T47D (cell line): ENCODE results near the gene SPAG9.

Experiments
- DNase-seq, 2 experiments: peaks; one replicate each; pipeline versions ENCODE4 v3.0.0 to v3.0.0-alpha.2; 2011 to 2012; ENCODE audit warnings: low read depth in 1 of 2, low spot score in 1 of 2
- JUND ChIP-seq: IDR thresholded peaks from 2 replicates; pipeline ENCODE4 v1.6.1; 2012; ENCODE audit warnings: low read depth
- in situ Hi-C: cut with HindIII; loops from 2 replicates; pipeline ENCODE4 v1.10.0; 2016; ENCODE audit warnings: low sequenced_read_pairs, low pct_unique_long_range_greater_than_20kb

SPAG9 gene

GRCh38 chr17:50935221-50935995 is 185.3 kb downstream of the SPAG9 start:
- peak; percentile 69 to 92 for DNase-seq
- no peak for TF ChIP-seq JUND
- in situ Hi-C loops: no loop called here

GRCh38 chr17:50934672-50935220 is 185.9 kb downstream of the SPAG9 start:
- in situ Hi-C loops: no loop called here
- no peak for TF ChIP-seq JUND
- no peak for DNase-seq

- TF ChIP-seq JUND: no peak
- in situ Hi-C loops: no loop called here
- no peak for DNase-seq
Measured at GRCh38 chr17:50934161-50934560, 186.5 kb downstream of the SPAG9 start.

GRCh38 chr17:50931144-50931908 is 189.3 kb downstream of the SPAG9 start:
- no peak for TF ChIP-seq JUND
- in situ Hi-C loops: no loop called here
- DNase-seq: peak in 1 of 2 experiments; percentile 62

GRCh38 chr17:50928646-50929045 is 192.0 kb downstream of the SPAG9 start:
- no peak for DNase-seq
- in situ Hi-C loops: no loop called here
- TF ChIP-seq JUND: no peak

- no peak for DNase-seq
- TF ChIP-seq JUND: no peak
- in situ Hi-C loops: no loop called here
Measured at GRCh38 chr17:50927287-50927686, 193.4 kb downstream of the SPAG9 start.

- no peak for TF ChIP-seq JUND
- DNase-seq: no peak
- in situ Hi-C loops: no loop called here
Measured at GRCh38 chr17:50926523-50926922, 194.1 kb downstream of the SPAG9 start.

- in situ Hi-C loops: no loop called here
- TF ChIP-seq JUND: no peak
Measured at GRCh38 chr17:50925296-50925891, 195.3 kb downstream of the SPAG9 start.

GRCh38 chr17:50924800-50925199 is 195.9 kb downstream of the SPAG9 start:
- no peak for DNase-seq
- no peak for TF ChIP-seq JUND
- in situ Hi-C loops: no loop called here

More at GRCh38 chr17:50925296-50925891, 195.3 kb downstream of the SPAG9 start:
- DNase-seq: peak in 1 of 2 experiments; percentile 53

- no peak for DNase-seq
- in situ Hi-C loops: no loop called here
- TF ChIP-seq JUND: no peak
Measured at GRCh38 chr17:50924300-50924699, 196.4 kb downstream of the SPAG9 start.

GRCh38 chr17:50923611-50924010 is 197.1 kb downstream of the SPAG9 start:
- TF ChIP-seq JUND: no peak
- in situ Hi-C loops: no loop called here

GRCh38 chr17:50922721-50923405 is 197.8 kb downstream of the SPAG9 start:
- in situ Hi-C loops: no loop called here
- no peak for TF ChIP-seq JUND
- DNase-seq: no peak

More at GRCh38 chr17:50923611-50924010, 197.1 kb downstream of the SPAG9 start:
- DNase-seq: peak in 1 of 2 experiments; percentile 48
